ENCODE measurements around the gene MGST2.
A peak's percentile ranks its signal among the peaks of the same experiment; 100 is the strongest.
"Not testable (repeated sequence)": the region's sequence is repeated elsewhere in the genome, so short reads cannot be mapped to it uniquely, and the experiment has no call there.

The MGST2 gene

DNA sequence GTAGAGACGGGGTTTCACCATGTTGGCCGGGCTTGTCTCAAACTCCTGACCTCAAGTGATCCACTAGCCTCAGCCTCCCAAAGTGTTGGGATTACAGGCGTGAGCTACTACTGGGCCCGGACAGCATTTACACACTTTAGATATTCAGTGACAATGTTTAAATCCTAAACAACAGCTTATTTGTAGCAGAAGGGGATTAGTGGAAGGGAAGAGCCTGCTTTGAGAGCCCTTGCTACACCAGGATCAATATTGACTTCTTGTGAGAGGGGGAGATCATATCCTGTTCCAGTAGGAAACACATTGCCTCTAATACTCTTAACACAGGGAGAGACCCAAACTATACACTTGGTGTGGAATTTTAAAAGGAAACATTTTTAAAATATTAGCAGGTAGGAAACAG is 7.1 kb downstream of the MGST2 start:
- no peak for DNase-seq

DNA sequence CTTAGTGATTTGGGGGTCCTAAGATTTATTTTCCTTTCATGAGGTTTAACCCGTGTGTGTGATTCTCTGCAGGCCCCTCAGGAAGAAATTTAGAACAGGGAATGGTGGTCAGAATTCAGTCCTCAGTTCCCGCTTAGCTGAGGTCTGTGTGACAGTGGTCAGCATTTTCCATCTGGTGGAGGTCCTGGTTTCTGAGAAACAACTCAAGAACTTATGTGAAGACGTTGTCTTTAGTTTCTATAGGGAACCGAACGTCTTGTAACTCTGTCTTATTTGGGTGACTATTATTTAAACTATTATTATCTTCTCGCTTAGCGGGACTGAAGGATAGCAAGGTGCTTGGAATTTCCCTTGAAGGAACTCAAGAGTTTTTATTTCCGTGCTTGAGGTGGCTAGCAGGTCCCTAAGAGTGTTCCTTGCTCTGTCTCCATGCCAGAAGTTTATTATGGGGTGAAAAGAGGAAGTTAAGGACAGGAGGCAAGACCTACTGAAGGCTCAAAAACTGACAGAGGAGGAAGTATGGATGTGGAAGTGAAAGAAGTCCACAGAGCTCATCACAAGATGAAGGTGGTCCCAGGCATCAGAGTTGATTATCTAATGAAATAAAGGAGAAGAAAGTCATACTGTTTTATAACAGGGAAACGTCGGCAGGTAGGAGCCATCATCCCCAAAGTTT is 9.4 kb downstream of the MGST2 start:
- peak in 1 of 2 donors; percentile 24 for DNase-seq

DNA sequence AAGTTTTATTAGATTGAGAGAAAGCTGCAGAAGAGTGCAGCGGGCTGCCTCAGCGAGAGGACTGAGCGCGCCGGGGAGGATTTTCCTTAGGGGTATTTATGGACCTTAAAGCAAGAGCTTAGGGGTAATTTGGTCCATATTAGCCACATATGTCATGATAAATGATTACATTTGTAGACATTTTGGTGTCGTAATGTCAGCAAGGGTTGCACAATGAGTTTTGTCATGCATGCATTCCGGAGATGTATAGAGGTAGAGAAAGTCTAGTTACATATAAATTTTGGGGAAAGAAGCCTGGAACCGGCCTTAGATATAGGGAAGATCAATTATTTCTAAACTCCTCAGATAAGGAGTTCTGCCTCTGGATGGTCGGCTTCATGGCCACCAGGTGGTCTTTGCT is 10.0 kb downstream of the MGST2 start:
- DNase-seq = no peak

DNA sequence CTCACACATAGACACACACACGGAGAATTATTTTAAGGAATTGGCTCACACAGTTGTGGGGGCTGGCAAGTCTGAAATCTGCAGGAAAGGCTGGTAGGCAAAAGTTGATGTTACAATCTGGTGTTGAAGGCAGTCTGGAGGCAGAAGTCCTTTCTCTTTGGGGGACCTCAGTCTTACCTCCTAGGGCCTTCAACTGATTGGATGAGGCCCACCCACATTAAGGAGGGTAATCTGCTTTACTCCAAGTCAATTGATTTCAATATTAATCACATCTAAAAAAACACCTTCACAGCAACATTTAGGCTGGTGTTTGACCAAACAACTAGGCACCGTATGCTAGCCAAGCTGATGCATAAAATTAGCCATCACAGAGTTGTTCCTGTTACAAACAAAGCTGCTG is 10.7 kb downstream of the MGST2 start:
- no peak for DNase-seq

DNA sequence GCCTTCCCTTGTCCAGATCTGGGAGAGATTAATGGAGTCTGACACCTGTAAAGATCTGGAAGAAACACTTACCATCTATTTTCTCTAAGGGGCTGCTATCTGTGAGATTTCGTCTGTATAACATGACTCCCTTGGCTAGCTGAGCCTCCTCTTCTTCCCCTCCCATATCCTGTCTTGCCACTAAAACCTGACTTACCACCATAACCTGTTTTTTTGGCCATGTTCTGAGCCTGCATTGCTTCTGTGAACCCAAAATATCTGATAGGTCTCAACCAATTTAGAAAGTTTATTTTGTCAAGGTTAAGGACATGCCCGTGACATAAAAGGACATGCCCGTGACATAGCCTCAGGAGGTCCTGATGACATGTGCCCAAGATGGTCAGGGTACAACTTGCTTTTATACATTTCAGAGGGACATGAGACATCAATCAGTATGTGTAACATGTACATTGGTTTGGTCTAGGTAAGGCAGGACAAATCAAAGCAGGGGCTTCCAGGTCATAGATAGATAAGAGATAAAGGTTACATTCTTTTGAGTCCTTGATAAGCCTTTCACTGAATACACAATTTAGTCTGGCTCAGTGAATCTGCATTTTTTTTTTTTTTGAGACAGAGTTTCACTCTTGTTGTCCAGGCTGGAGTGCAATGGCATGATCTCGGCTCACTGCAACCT is 11.4 kb downstream of the MGST2 start:
- DNase-seq = no peak

DNA sequence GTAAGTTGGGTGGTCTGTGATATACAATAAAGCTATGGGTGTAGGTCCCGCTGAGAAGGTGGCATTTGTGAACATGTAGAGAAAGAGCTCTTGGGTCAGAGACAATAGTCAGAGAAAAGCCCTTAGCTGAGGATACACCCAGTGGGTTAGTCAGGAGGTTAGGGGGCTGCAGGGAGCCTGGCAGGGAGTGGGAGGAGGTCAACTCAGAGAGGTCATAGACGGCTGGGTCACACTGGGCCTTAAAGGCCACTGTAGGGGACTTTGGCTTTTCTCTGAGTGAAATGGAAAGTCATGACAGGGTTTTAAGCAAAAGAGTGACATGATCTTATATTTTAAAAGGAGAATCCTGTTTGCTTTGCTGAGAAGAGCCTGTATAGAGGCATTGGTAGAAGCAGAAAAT is 16.7 kb downstream of the MGST2 start:
- DNase-seq = no peak

DNA sequence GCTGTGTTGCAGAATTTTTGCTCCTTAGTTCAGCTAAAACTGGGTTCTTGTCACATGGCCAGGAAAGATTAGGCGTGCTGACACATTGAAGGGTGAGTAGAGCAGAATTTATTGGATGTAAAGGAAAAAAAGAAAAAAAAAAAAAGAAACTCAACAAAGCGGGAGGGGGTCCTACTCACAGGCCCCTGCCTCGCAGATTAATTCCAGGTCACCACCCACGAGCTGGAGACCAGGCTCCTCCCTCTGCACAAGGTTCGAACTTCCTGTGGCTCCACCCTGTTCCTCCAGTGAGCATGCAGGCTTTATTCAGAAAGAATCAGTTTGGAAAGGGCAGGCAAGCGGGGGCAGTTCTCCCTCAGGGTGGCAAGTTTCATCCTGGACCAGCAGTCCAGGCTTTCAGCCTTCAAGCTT is 17.1 kb downstream of the MGST2 start:
- no peak for DNase-seq

DNA sequence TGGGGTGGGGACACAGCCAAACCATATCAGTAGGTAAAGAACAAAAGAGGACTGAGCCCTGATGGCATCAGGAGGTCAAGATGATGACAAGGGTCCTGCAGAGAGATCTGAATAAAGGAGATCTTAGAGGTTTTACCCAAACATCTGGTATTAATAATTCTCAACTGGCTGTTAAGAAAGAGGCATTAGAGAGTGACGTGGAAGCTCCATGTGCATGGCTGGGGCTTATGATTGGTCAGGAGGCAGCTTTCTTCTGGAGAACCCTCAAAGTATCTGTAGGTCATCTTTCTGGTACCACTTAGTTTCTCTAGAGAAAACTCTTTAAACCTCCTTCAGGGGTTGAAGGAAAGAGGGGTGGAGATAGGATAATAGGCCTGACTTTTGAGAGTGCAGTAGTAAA is 18.7 kb downstream of the MGST2 start:
- DNase-seq = no peak

DNA sequence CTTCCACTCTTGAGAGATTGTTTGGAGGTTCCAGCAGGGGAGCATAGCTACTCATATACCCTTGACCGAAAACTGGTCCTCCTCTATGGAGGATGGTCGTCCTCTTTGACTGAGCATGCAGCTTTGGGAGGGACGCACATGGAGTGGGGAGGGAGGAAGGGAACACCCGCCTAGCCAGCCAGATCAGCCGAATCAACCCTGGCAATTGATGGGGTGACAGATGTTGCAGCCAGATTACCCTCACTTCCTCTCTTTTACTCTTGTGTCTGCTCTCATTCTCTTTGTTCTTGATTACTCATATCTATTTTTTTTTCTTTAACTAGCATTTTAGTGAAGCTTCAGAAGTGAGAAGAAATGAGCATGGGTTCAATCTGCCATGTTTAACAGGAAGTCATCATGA is 19.6 kb downstream of the MGST2 start:
- DNase-seq = no peak

DNA sequence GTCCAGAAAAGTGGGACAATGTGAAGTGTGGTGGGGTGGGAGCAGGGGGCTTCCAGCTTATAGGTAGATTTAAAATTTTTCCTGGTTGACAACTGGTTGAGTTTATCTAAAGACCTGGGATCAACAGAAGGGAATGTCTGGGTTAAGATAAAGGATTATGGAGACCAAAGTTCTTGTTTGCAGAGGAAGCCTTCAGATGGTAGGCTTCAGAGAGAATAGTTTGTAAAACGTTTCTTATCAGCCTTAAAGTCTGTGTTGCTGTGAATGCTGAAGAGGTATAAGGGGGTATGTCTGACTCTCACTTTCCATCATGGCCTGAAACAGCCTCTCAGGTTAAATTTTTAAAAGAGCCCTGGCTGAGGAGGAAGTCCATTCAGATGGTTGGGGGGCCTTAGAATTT is 20.5 kb downstream of the MGST2 start:
- DNase-seq = no peak

DNA sequence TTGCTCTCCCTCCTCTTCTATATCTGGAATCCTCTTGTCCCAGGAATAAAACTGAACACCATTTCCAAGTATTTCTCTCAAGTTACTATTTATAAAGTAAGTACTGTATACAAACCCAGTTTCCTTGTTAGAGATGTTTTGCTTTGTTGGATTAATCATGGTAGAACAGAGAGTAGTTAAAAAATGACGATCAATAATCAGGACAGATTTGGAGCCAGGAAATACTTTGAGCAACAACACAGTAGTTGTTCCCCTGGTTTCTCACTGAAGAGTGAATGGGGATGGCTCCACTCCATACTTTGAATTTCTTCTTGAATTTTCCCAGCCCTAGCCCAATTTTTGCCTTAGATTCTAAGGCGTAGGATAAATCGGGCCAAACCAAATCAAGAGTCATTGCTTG is 21.4 kb downstream of the MGST2 start:
- DNase-seq = no peak

DNA sequence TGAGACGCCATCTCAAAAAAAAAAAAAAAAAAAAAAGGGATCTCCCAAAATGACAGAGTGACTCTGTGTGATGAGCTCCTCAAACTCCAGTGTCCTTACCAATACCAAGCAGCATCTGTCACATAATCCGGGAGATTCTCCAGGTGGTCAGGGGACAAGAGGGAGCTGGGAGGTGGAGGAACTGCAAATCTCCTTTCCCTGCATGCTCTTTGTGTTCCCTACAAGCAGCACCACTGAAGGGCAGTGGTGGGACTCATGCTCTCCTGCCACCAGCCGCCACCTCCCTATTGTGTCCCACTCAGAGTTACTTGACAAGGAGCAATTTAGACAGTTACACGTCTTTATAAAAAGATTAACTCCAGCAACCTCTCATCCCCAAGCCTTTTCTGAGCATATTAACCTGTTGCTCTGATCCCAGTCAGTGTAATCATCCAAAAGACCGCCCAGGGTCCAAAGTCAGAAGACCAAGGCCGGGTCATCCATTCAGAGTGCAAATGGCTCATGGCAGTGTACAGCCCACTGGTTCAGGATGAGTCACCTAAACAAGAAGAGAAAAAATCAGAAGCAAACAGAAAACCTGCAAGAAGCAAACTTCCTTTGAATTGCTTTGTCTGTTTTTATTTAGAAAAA is 23.6 kb downstream of the MGST2 start:
- DNase-seq = no peak

DNA sequence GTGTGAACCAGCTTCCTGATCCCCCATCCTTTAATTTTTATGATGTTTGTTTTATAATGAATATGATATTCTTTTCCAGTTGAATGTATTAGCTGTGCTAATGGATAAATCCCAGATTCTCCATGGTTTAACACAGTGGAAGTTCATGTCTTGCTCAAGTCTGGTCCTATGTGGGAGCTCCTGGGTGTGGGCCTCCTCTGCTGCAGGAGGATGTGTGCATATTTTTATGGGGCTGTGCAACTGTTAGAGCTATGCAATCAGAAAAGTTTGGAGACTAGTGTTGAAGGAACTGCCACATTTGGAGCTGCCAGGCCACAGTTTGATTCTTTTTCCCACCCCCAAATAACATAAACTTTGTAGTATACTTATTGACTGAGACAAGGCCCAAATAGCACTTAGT is 24.8 kb downstream of the MGST2 start:
- DNase-seq = no peak

DNA sequence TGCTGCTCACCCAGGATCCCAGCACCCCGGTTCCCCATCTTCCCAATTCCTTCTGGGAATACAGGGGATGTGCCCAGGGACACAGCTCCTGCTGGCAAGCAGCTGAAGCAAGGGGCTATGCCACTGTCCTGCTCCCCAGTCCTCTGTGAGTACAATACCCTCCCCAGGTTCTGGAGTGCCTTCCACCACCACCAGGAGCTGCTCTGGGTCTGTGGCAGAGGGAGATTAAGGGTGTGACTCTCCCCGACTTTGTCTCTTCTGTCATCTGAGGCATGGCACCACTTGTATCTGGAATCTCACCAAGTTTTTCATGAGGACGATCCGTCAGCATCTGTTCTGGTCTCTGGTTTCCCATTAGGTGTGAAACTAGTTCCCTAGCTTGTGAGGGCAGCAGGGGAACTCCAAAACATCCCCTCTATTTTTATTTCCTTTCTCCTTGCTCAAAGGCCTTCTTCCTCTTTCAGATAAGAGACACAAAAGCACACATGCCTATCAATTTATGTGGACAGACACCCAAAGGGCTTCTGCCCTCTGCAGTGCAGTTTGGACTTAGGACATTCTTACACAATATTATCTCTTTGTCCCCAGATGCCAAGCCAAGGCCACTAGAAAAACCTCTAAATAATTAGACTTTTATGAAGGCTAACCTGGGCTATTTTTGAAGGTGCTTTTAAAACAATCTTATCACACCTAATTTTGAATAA is 26.8 kb downstream of the MGST2 start:
- DNase-seq = no peak

DNA sequence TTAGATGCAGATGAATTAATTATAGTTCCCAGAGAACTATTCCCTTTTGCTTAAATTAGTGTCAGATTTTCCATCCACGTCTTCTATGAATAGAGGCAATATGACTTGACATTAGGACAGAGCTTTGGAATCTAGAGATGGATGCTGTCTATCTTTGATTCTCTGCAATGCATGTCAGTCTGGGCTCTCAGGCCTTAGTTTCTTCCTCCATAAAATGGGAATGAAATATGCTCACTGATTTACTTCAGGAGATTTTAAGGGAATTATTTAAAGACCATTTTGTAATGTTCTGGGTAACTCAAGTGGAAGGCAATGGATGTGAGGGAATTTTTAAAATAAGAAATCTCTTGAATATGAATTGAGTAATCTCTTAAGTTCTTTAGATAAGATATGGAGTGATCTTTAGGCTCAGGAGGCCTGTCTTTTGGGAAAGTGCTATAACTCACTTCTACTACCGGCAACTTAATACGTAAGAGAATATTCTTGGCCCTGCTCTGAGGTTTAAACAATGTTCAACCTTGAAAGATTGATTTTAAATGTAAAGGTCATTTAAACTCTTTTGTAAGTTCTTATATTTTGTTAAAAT is 29.0 kb downstream of the MGST2 start:
- no peak for DNase-seq

DNA sequence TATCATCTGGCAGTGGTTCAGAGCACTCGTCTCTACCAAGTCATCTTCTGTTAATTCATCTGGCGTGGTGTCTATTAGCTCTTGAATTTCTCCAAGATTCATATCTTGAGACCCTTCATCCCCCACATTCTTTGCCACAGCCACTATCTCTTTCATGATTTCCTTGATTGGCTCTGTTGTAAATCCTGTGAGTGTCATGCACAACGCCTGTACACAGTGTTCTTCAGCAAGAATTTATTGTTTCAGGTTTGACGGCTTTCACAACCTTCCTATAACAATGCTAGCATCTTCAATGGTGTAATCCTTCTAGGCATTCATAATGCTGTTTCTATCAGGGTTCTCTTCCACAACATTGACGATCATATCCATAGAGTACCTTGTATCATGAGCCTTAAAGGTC is 30.9 kb downstream of the MGST2 start:
- DNase-seq = no peak

DNA sequence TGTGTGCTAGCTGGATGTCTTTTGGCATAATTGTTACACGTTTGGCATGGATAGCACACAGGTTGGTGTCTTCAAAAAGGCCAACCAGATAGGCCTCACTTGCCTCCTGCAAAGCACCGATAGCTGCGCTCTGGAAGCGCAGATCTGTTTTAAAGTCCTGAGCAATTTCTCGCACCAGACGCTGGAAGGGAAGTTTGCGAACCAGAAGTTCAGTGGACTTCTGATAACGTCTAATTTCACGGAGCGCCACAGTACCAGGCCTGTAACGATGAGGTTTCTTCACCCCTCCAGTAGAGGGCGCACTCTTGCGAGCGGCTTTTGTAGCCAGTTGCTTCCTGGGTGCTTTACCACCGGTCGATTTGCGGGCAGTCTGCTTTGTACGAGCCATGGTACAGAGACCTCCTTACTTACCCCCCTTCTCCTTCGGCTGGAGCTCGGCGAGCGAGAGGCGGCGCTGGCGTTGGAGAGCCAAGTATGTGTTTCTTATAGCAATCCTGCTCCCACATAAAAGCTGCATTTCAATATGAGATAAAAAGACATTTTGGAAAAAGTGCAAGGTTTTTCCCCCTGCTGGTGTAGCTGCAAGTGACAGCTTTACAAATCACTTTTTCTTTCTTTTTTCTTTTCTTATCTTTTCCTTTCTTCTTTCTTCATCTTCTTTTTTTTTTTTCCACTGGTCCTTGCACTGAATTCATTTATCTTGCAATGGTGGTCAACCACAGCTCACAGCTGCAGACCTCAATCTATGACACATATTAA is 32.7 kb downstream of the MGST2 start:
- DNase-seq = not testable (repeated sequence)

DNA sequence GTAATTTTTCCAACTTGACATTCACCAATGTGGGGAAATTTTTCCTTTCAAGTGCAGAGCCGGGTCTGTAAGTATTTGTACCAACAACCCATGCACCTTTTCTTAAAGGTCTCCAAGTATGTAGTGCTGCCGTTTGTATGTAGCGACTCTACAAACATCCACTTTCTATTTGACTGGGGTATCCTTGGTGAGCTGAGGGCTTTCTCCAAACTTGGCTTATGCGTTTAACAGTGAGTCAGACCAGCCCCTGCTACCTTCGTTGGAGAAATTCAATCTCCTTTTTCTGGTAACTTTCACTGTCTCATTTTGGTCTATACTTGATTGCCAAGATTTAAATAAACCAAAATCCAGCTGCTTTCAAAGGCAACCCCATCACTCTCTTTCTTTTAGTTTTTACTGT is 34.9 kb downstream of the MGST2 start:
- DNase-seq = no peak

DNA sequence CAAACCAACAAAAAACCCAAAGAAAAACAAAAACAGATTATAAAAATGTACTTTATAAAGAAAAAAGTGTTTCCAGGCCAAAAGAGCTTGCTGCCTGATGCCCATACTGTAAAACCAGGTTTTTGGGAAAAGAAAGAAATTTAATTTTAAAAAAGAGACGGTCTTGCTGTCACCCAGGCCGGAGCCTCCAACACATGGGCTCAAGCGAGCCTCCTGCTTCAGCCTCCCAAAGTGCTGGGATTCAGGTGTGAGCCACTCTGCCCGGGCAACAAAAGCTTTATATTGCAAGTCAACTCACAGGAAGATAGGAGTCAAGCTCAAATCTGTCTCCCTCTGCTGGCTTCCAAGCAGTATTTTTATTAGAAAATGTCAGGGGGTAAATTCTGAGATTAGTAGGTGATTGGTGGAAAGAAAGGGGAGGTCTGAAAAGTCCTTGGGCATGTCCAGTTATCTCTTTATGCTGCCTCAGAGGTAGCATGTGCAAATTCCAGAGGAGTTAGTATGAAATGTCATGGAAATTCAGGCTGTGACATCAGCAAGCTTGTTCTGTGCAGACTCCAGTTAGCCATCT is 39.4 kb downstream of the MGST2 start:
- DNase-seq = no peak

DNA sequence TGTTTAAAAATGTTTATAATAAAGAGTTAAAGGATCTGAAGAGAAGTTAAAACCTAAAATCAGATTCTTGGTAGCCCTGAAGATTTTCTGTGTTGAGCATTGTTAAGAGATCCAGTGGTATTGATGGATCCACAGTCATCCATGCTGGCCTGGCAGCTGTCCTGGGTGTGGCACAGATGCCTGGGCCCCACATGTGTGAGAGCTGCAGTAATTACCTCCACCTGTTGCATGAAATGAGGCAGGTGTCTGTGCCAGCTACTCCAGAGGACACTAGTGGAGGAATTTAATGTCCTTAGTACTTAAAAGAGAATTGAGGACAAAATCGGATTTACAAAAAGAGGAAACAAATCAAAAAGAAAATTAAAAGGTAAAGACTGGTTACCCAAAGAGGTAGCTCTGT is 44.0 kb downstream of the MGST2 start:
- DNase-seq = no peak

DNA sequence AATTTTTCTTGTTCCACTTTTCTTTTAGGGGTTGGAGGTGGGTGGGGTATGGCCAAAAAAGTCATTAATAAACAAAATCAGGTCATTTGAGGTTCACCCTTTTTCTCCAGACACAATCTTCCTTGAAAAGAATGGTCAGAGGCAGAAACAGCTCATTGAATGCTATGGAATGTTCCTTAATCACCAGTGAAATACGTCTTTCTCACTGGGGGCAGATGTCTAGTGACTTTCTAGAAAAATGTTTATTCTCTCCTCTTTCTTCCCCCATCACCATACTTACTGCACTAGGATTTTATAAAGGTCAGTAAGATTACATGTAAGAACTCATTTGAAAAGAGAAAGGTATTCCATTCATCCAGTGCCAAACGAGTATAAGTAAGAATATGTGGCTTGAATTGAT is 44.5 kb downstream of the MGST2 start:
- no peak for DNase-seq

DNA sequence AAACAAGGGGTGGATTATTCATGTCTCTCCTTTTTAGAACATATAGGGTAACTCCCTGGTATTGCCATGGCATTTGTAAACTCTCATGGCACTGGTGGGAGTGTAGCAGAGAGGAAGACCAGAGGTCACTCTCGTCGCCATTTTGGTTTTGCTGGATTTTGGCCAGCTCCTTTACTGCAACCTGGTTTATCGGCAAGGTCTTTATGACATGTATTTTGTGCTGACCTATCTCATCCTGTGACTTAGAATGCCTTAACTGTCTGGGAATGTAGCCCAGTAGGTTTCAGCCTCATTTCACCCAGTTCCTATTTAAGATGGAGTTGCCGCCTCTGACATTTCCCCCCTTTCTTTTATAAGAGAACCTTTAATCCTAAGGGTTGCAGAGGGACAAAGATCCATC is 45.8 kb downstream of the MGST2 start:
- no peak for DNase-seq

All from CD4-positive, alpha-beta T cell treated with Interleukin-4 for 1 hour (primary cell).